ENCODE measurements around the gene PAPPA2. TPM values are rescaled to one million over a fixed set of nuclear protein-coding genes. Genes with fewer than 3 reads are reported as not detected.
A peak's percentile ranks its signal among the peaks of the same experiment; 100 is the strongest.

The PAPPA2 gene
- polyA plus RNA-seq, 1 experiment: 0.97 TPM

DNA sequence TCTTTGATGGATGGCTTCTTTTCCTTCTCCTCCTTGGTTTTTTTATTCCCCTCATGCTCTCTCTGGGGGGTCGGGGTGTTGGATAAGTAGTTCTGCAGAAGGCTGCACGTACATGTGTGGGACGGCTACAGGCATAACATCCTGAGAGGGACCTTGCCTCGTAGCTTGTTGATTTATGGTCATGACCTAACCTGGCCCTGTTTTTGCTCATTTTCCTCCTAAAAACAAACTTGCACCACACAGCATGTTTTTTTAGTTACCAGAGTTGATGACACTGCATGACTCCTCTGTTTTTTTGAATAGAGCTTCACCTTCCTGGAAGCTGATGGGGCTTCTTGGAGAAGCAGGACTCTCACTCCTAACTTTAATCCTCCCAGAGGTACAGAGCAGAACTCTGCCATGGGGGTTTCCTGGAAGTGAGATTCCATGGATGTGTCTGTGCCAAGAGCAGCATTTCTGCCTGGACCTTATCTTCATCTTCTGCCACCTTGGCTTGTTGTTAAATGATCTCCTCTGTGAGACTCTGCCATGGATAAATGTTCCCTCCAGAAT is 114.7 kb downstream of the PAPPA2 start:
- H3K36me3 ChIP-seq (ENCODE audit: control insufficient read depth, insufficient read depth, low read length): no peaks in the 10 kb centered on the region
- CTCF ChIA-PET: no interaction called here
- H3K4me3 ChIP-seq (ENCODE audit: low read depth, low read length): no peak overlapping the region
- TF ChIP-seq, protein P1, sequence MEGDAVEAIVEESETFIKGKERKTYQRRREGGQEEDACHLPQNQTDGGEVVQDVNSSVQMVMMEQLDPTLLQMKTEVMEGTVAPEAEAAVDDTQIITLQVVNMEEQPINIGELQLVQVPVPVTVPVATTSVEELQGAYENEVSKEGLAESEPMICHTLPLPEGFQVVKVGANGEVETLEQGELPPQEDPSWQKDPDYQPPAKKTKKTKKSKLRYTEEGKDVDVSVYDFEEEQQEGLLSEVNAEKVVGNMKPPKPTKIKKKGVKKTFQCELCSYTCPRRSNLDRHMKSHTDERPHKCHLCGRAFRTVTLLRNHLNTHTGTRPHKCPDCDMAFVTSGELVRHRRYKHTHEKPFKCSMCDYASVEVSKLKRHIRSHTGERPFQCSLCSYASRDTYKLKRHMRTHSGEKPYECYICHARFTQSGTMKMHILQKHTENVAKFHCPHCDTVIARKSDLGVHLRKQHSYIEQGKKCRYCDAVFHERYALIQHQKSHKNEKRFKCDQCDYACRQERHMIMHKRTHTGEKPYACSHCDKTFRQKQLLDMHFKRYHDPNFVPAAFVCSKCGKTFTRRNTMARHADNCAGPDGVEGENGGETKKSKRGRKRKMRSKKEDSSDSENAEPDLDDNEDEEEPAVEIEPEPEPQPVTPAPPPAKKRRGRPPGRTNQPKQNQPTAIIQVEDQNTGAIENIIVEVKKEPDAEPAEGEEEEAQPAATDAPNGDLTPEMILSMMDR (IDR thresholded peaks at IDR 0.05; ENCODE audit: insufficient read depth, low read depth, low read length): no peak
- DNase-seq (ENCODE audit: low read depth): no peak
- POLR2A ChIA-PET: no interaction called here
- H3K27me3 ChIP-seq (ENCODE audit: control insufficient read depth, insufficient read depth, low read length): no peaks in the 10 kb centered on the region

- POLR2A ChIA-PET: no interaction called here
- TF ChIP-seq, protein P1 (IDR thresholded peaks at IDR 0.05; ENCODE audit: insufficient read depth, low read depth, low read length): no peak
- no peak for DNase-seq (ENCODE audit: low read depth)
- no peaks in the 10 kb centered on the region for H3K36me3 ChIP-seq (ENCODE audit: control insufficient read depth, insufficient read depth, low read length)
- H3K27me3 ChIP-seq (ENCODE audit: control insufficient read depth, insufficient read depth, low read length): no peaks in the 10 kb centered on the region
- CTCF ChIA-PET: interaction anchor here (1.1 kb wide), 1 partner anchor 19 kb away, joined by 3 read pairs; no protein-coding TSS in a partner anchor
- H3K4me3 ChIP-seq (ENCODE audit: low read depth, low read length): no peak overlapping the region
These were observed 116.1 kb downstream of the PAPPA2 start for GRCh38 chr1:176579087-176579486.

GRCh38 chr1:176595217-176595616 is 132.2 kb downstream of the PAPPA2 start:
- ChIA-PET POLR2A (no interaction called here), CTCF (no interaction called here)
- H3K27me3 ChIP-seq (ENCODE audit: control insufficient read depth, insufficient read depth, low read length): no peaks in the 10 kb centered on the region
- DNase-seq (ENCODE audit: low read depth): no peak
- H3K4me3 ChIP-seq (ENCODE audit: low read depth, low read length): no peak overlapping the region
- no peaks in the 10 kb centered on the region for H3K36me3 ChIP-seq (ENCODE audit: control insufficient read depth, insufficient read depth, low read length)
- TF ChIP-seq, protein P1 (IDR thresholded peaks at IDR 0.05; ENCODE audit: insufficient read depth, low read depth, low read length): no peak

DNA sequence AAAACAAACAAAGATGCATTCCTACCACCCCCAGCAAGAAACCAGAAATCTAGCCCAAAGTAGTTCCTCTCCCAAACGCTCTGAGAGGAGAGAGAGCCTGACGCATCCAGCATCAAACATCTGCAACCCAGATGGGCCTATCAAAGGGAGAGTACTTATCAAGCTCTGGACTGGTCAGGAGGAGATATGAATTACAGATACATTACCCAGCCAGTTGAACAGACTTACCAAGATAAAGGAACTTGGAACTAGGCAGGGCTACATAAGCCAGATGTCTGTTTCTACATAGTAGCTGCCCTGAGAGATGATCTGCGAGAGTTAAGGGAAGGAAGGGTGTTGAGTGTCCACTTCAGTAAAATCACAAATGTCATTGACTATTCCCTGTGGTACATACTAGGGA is 138.4 kb downstream of the PAPPA2 start:
- DNase-seq (ENCODE audit: low read depth): peak; percentile 10
- TF ChIP-seq, protein P1 (IDR thresholded peaks at IDR 0.05; ENCODE audit: insufficient read depth, low read depth, low read length): no peak
- Histone ChIP-seq H3K36me3 (ENCODE audit: control insufficient read depth, insufficient read depth, low read length) (no peaks in the 10 kb centered on the region), H3K4me3 (ENCODE audit: low read depth, low read length) (no peak overlapping the region), H3K27me3 (ENCODE audit: control insufficient read depth, insufficient read depth, low read length) (no peaks in the 10 kb centered on the region)
- POLR2A ChIA-PET: no interaction called here
- CTCF ChIA-PET: interaction anchor here (1.6 kb wide), 1 partner anchor 90 kb away, joined by 7 read pairs; no protein-coding TSS in a partner anchor

GRCh38 chr1:176602388-176603004 is 139.5 kb downstream of the PAPPA2 start:
- Histone ChIP-seq H3K4me3 (ENCODE audit: low read depth, low read length) (no peak overlapping the region), H3K36me3 (ENCODE audit: control insufficient read depth, insufficient read depth, low read length) (no peaks in the 10 kb centered on the region), H3K27me3 (ENCODE audit: control insufficient read depth, insufficient read depth, low read length) (no peaks in the 10 kb centered on the region)
- TF ChIP-seq, protein P1 (IDR thresholded peaks at IDR 0.05; ENCODE audit: insufficient read depth, low read depth, low read length): no peak
- ChIA-PET POLR2A (no interaction called here), CTCF (no interaction called here)
- DNase-seq (ENCODE audit: low read depth): no peak

All from BJ (cell line).